ENCODE results near the gene TMEM108.

DNA sequence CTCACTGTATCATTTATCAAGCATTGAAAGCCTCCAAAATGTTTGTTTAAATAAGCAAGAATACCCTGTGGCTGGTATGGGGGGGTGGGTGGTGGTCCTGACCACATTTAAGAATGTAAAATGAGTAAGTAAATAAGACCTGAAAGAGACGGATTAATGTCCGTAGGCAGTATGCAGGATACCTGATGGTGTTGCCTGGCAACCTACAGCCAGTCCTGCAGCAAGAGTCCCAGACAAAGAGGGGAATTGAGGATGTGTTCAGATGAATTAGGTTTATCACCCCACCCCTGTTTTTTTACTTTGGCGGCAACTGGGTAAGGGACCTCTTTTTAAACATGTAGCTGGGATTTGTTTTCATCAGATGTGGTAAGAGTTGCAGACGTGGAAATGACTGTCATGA, 261.9 kb downstream of the TMEM108 start:
- TF ChIP-seq, protein P1, sequence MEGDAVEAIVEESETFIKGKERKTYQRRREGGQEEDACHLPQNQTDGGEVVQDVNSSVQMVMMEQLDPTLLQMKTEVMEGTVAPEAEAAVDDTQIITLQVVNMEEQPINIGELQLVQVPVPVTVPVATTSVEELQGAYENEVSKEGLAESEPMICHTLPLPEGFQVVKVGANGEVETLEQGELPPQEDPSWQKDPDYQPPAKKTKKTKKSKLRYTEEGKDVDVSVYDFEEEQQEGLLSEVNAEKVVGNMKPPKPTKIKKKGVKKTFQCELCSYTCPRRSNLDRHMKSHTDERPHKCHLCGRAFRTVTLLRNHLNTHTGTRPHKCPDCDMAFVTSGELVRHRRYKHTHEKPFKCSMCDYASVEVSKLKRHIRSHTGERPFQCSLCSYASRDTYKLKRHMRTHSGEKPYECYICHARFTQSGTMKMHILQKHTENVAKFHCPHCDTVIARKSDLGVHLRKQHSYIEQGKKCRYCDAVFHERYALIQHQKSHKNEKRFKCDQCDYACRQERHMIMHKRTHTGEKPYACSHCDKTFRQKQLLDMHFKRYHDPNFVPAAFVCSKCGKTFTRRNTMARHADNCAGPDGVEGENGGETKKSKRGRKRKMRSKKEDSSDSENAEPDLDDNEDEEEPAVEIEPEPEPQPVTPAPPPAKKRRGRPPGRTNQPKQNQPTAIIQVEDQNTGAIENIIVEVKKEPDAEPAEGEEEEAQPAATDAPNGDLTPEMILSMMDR (IDR thresholded peaks at IDR 0.05; ENCODE audit: low read length): no peak
- TF ChIP-seq EZH2 (IDR thresholded peaks at IDR 0.05; ENCODE audit: borderline replicate concordance, low read length): no peak

Data from OCI-LY1 (cell line).